WTC11 (cell line): ENCODE results near the gene ZSCAN29.

Source experiments
- CBFB ChIP-seq: sonication (generic); formaldehyde crosslinking; IDR thresholded peaks from 2 replicates; pipeline ENCODE4 v1.8.1; 2022; ENCODE audit warnings: mild to moderate bottlenecking, low read depth, missing genetic modification reagents
- E2F5 ChIP-seq: sonication (generic); formaldehyde crosslinking; IDR thresholded peaks from 2 replicates; pipeline ENCODE4 v1.8.1; 2022; ENCODE audit warnings: mild to moderate bottlenecking, moderate library complexity, missing genetic modification reagents
- NR2C2 ChIP-seq: sonication (generic); formaldehyde crosslinking; IDR thresholded peaks from 2 replicates; pipeline ENCODE4 v1.8.0; 2022; ENCODE audit warnings: mild to moderate bottlenecking, missing genetic modification reagents
- ZBTB43 ChIP-seq: sonication (generic); formaldehyde crosslinking; IDR thresholded peaks from 2 replicates; pipeline ENCODE4 v1.8.1; 2023; ENCODE audit warnings: mild to moderate bottlenecking, missing genetic modification reagents
- TF ChIP-seq, protein P1 (sequence below): fragments of 200-600 bp; IDR thresholded peaks from 2 replicates; pipeline ENCODE4 v1.8.0; 2022; ENCODE audit warnings: antibody characterized with exemption

GRCh38 chr15:43414196-43414595 lies 43.4 kb upstream of the ZSCAN29 start:
- TF ChIP-seq, protein P1, sequence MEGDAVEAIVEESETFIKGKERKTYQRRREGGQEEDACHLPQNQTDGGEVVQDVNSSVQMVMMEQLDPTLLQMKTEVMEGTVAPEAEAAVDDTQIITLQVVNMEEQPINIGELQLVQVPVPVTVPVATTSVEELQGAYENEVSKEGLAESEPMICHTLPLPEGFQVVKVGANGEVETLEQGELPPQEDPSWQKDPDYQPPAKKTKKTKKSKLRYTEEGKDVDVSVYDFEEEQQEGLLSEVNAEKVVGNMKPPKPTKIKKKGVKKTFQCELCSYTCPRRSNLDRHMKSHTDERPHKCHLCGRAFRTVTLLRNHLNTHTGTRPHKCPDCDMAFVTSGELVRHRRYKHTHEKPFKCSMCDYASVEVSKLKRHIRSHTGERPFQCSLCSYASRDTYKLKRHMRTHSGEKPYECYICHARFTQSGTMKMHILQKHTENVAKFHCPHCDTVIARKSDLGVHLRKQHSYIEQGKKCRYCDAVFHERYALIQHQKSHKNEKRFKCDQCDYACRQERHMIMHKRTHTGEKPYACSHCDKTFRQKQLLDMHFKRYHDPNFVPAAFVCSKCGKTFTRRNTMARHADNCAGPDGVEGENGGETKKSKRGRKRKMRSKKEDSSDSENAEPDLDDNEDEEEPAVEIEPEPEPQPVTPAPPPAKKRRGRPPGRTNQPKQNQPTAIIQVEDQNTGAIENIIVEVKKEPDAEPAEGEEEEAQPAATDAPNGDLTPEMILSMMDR = no peak
- TF ChIP-seq ZBTB43 (CRISPR knock-in tag) = no peak
- no peak for TF ChIP-seq CBFB (CRISPR knock-in tag)
- no peak for TF ChIP-seq E2F5 (CRISPR knock-in tag)
- no peak for TF ChIP-seq NR2C2 (CRISPR knock-in tag)
